ENCODE data around the gene SLC38A10. TPM values are rescaled to one million over a fixed set of nuclear protein-coding genes. Genes with fewer than 3 reads are reported as not detected.

The SLC38A10 gene
- total and polyA plus RNA-seq, 10 of the 15 experiments (the other 5 are each of a cell fraction or from before 2014, with no cell fraction given): 0.52 to 67.9 (median 22.1) TPM

GRCh38 chr17:81277946-81278693, 17.0 kb downstream of the SLC38A10 start (continued):
- TF ChIP-seq BRCA1 (IDR thresholded peaks at IDR 0.05; ENCODE audit: low read depth, low read length) (no peak), ZBTB33 (IDR thresholded peaks at IDR 0.05) (no peak)

- Histone ChIP-seq H3K9ac (ENCODE audit: control insufficient read depth, insufficient read depth, low read length) (no peak overlapping the region), H3K4me2 (ENCODE audit: control insufficient read depth, insufficient read depth) (no peak overlapping the region), H3K79me2 (ENCODE audit: control insufficient read depth, insufficient read depth, low read length) (no peaks in the 10 kb centered on the region), H3K9me3 (replicated peaks; ENCODE audit: control insufficient read depth, insufficient read depth, low read length) (no peaks in the 10 kb centered on the region), H3K27ac (ENCODE audit: control insufficient read depth, insufficient read depth) (no peak overlapping the region), H2AFZ (ENCODE audit: control insufficient read depth, low read depth, low read length) (no peak overlapping the region), H3K4me1 (ENCODE audit: control insufficient read depth, insufficient read depth, low read length) (no peaks in the 10 kb centered on the region), H3K4me3 (no peak overlapping the region), H4K20me1 (ENCODE audit: control insufficient read depth, insufficient read depth) (no peaks in the 10 kb centered on the region), H3K27me3 (replicated peaks in 1 of 2; ENCODE audit: control insufficient read depth in 2 of 2, insufficient read depth in 2 of 2, low read length in 1 of 2) (no peaks in the 10 kb centered on the region), H3K36me3 (ENCODE audit: control insufficient read depth in 2 of 2, insufficient read depth in 2 of 2, low read length in 1 of 2) (peaks cover 18% of the 10 kb centered on the region in 2 experiments)
- SMC1A ChIA-PET (ENCODE audit: uncharacterized antibody, unreplicated experiment): no interaction called here
- in situ Hi-C loops (cut with MboI) (no loop called here), intact Hi-C loops (cut with micrococcal nuclease; ENCODE audit: unreplicated experiment) (no loop called here)
- RAD21 ChIA-PET (ENCODE audit: unreplicated experiment): no interaction called here
- ATAC-seq (no peak), DNase-seq (ENCODE audit: low read depth, low spot score) (no peak), FAIRE-seq (no peak)
- POLR2A ChIA-PET: no interaction called here
- CTCF ChIA-PET: no interaction called here
- no TSS peak for BruUV-seq (replicated peaks)
- WGBS (ENCODE audit: insufficient coverage, insufficient replicate concordance, low lambda C conversion rate, missing lambda C conversion rate): 97% methylated on average over 18 of the region's 18 CpGs
- no peak for TF ChIP-seq SMARCA5 (IDR thresholded peaks at IDR 0.05)
- no peak for TF ChIP-seq CTCF (IDR thresholded peaks at IDR 0.05 in 2 of 3, conservative IDR thresholded peaks at IDR 0.05 in 1 of 3; ENCODE audit: control insufficient read depth in 2 of 3, extremely low read depth in 1 of 3, insufficient read depth in 1 of 3, low read depth in 3 of 3, low read length in 3 of 3)
- no peak for TF ChIP-seq SREBF2 (IDR thresholded peaks at IDR 0.05; ENCODE audit: low read length)
- TF ChIP-seq RELB (IDR thresholded peaks at IDR 0.05; ENCODE audit: low read depth): no peak
- TF ChIP-seq MYC (IDR thresholded peaks at IDR 0.05; ENCODE audit: insufficient read depth, insufficient read length, insufficient replicate concordance, low read length, severe bottlenecking): no peak
- no peak for TF ChIP-seq MEF2B (IDR thresholded peaks at IDR 0.05; ENCODE audit: partially characterized antibody, poor library complexity, severe bottlenecking)
These were observed 17.7 kb downstream of the SLC38A10 start for GRCh38 chr17:81277421-81277820.
